Measurements from ENCODE around the gene CST7.

Gene CST7

DNA sequence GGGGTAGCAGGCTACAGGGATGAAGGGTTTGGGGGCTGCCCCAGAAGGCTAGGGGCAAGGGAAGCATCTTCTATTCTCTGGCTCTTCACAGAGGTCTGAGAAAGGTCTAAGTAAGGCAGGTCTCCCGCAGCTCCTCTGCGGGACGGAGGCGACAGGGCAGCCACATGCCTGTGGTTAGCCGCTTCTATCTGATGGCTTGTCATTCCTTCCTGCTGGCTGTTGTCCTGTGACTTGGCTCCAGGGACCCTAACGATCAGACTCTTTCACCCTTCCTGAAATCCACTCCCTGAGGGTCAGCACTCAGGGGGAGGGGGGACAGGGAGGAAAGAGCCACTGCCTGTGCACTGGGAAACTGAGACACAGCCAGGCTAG lies 673 bp downstream of the CST7 start:
- Histone ChIP-seq H3K27me3 (ENCODE audit: control insufficient read depth in 1 of 2, insufficient read depth in 1 of 2, low read length in 2 of 2) (peaks cover 18 to 23% of the 10 kb centered on the region in 2 experiments), H2BK5ac (ENCODE audit: low read depth, low read length, poor library complexity, severe bottlenecking) (no peak overlapping the region), H3K9ac (ENCODE audit: low read length) (no peak overlapping the region), H3K79me1 (replicated peaks; ENCODE audit: low read length, poor library complexity, severe bottlenecking) (no peaks in the 10 kb centered on the region), H3K4me2 (ENCODE audit: low read length, poor library complexity, severe bottlenecking) (no peak overlapping the region), H2AFZ (ENCODE audit: low read depth, low read length) (no peak overlapping the region), H3K9me3 (ENCODE audit: control insufficient read depth, low read length) (no peaks in the 10 kb centered on the region), H4K91ac (ENCODE audit: low read length) (no peak overlapping the region), H2AK5ac (ENCODE audit: low read length, severe bottlenecking) (no peak overlapping the region), H3K23ac (ENCODE audit: low read length in 2 of 2) (no peak overlapping the region), H4K8ac (ENCODE audit: low read length) (no peak overlapping the region), H3K4me3 (ENCODE audit: insufficient read depth in 1 of 2, low read depth in 1 of 2, low read length in 2 of 2) (no peak overlapping the region), H3K4me1 (ENCODE audit: control insufficient read depth, insufficient read depth, low read depth, low read length) (peaks cover 1% of the 10 kb centered on the region), H3K4ac (ENCODE audit: low read depth in 1 of 2, low read length in 2 of 2) (no peak overlapping the region), H2BK12ac (ENCODE audit: low read length in 2 of 2) (no peak overlapping the region), H3K14ac (ENCODE audit: low read length in 2 of 2) (no peak overlapping the region), H3K27ac (ENCODE audit: low read length, poor library complexity, severe bottlenecking) (no peak overlapping the region), H3K36me3 (ENCODE audit: control insufficient read depth in 1 of 2, insufficient read depth in 2 of 2, low read depth in 1 of 2, low read length in 2 of 2) (peaks cover 0 to 14% of the 10 kb centered on the region in 2 experiments), H3K18ac (ENCODE audit: low read depth in 1 of 2, low read length in 2 of 2) (no peak overlapping the region), H2BK120ac (ENCODE audit: low read depth, low read length) (no peak overlapping the region), H2BK15ac (ENCODE audit: low read depth, poor library complexity, severe bottlenecking) (no peak overlapping the region)
- DNase-seq: no peak
- 68% methylated on average over 5 of the region's 6 CpGs for WGBS

DNA sequence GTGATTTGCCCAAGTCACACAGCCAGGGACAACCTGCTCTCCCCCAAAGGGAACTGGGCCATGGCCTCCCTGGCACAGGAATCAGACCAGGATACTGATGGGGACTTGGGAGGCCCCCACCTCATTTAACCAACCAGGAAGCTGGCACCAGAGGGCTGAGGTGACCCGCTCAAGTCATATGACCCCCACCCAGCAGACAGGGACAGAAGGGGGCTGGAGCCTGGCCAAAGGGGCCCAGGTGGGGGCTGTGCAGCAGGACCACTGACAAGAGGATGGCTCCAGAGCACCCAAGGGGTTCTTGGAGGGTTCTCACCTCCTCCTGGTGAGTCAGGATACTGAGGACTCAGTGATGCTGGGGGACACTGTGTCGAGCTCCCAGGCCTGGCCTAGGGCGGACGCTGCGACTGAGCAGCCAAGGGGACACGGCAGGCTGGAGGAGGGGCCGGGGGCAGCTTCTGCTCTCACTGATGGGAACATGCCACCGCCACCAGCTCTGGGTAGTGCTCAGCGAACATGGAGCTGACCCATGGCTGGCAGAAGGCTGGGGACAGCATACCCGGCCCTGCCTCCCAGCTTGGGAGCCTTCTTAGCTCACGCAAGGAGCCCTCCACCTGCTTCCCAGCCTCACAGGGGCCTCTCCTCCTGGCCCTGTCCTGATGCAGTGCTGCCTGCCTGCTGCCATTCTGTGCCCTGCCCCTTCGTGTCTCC lies 1.2 kb downstream of the CST7 start:
- DNase-seq: no peak
- no peak overlapping the region for H2BK5ac ChIP-seq (ENCODE audit: low read depth, low read length, poor library complexity, severe bottlenecking)
- H3K4me3 ChIP-seq (ENCODE audit: insufficient read depth in 1 of 2, low read depth in 1 of 2, low read length in 2 of 2): no peak overlapping the region
- H3K23ac ChIP-seq (ENCODE audit: low read length in 2 of 2): no peak overlapping the region
- no peak overlapping the region for H2BK120ac ChIP-seq (ENCODE audit: low read depth, low read length)
- H3K9me3 ChIP-seq (ENCODE audit: control insufficient read depth, low read length): no peaks in the 10 kb centered on the region
- no peak overlapping the region for H2AK5ac ChIP-seq (ENCODE audit: low read length, severe bottlenecking)
- peaks cover 1% of the 10 kb centered on the region for H3K4me1 ChIP-seq (ENCODE audit: control insufficient read depth, insufficient read depth, low read depth, low read length)
- H3K27ac ChIP-seq (ENCODE audit: low read length, poor library complexity, severe bottlenecking): no peak overlapping the region
- no peak overlapping the region for H3K4me2 ChIP-seq (ENCODE audit: low read length, poor library complexity, severe bottlenecking)
- H4K8ac ChIP-seq (ENCODE audit: low read length): no peak overlapping the region
- 79% methylated on average over 12 of the region's 12 CpGs for WGBS
- H3K14ac ChIP-seq (ENCODE audit: low read length in 2 of 2): peak overlapping the region in 1 of 2 experiments; percentile 18
- no peak overlapping the region for H2BK12ac ChIP-seq (ENCODE audit: low read length in 2 of 2)
- H3K4ac ChIP-seq (ENCODE audit: low read depth in 1 of 2, low read length in 2 of 2): no peak overlapping the region
- no peak overlapping the region for H2AFZ ChIP-seq (ENCODE audit: low read depth, low read length)
- H3K18ac ChIP-seq (ENCODE audit: low read depth in 1 of 2, low read length in 2 of 2): no peak overlapping the region
- no peak overlapping the region for H2BK15ac ChIP-seq (ENCODE audit: low read depth, poor library complexity, severe bottlenecking)
- H3K36me3 ChIP-seq (ENCODE audit: control insufficient read depth in 1 of 2, insufficient read depth in 2 of 2, low read depth in 1 of 2, low read length in 2 of 2): peaks cover 0 to 14% of the 10 kb centered on the region in 2 experiments
- no peak overlapping the region for H4K91ac ChIP-seq (ENCODE audit: low read length)
- H3K27me3 ChIP-seq (ENCODE audit: control insufficient read depth in 1 of 2, insufficient read depth in 1 of 2, low read length in 2 of 2): peaks cover 18 to 23% of the 10 kb centered on the region in 2 experiments
- no peak overlapping the region for H3K9ac ChIP-seq (ENCODE audit: low read length)
- no peaks in the 10 kb centered on the region for H3K79me1 ChIP-seq (replicated peaks; ENCODE audit: low read length, poor library complexity, severe bottlenecking)

DNA sequence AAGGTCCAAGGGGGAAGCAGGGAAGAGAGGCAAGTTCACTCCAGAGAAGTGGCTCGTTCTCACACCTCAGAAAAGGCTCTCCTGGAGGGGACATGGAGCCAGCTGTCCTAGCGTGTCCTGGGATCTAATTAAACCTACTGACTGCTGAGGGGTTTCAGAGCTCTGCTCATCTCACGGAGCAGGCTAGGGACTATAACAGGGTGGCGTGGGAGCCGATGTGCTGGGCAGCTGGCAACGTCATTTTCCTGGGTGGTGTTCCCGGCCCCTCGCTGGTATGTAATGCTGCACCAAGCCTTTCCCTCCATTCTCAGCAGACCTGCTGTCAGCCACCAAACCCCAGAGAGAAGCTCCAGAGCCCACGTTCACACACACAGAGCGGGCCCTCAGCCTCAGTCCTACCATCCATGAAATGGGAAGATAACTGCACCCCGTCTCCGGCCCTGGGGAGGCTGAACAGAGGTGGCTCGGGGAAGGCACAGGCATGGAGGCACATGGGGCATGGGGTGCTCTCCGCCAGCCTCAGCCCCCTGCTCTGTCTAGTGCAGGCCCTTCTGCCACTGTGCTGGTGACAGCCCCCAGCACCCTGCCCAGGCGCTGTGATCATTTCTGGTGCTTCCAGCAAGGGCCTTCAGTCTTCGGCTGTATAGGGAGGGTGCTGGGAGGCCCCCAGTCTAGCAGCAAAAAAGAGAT lies 1.9 kb downstream of the CST7 start:
- Histone ChIP-seq H3K9me3 (ENCODE audit: control insufficient read depth, low read length) (no peaks in the 10 kb centered on the region), H3K79me1 (replicated peaks; ENCODE audit: low read length, poor library complexity, severe bottlenecking) (no peaks in the 10 kb centered on the region), H3K18ac (ENCODE audit: low read depth in 1 of 2, low read length in 2 of 2) (no peak overlapping the region), H3K27ac (ENCODE audit: low read length, poor library complexity, severe bottlenecking) (no peak overlapping the region), H3K27me3 (ENCODE audit: control insufficient read depth in 1 of 2, insufficient read depth in 1 of 2, low read length in 2 of 2) (peaks cover 18 to 23% of the 10 kb centered on the region in 2 experiments), H3K4me2 (ENCODE audit: low read length, poor library complexity, severe bottlenecking) (no peak overlapping the region), H3K23ac (ENCODE audit: low read length in 2 of 2) (no peak overlapping the region), H2AK5ac (ENCODE audit: low read length, severe bottlenecking) (no peak overlapping the region), H3K4me3 (ENCODE audit: insufficient read depth in 1 of 2, low read depth in 1 of 2, low read length in 2 of 2) (no peak overlapping the region), H2BK5ac (ENCODE audit: low read depth, low read length, poor library complexity, severe bottlenecking) (no peak overlapping the region), H3K14ac (ENCODE audit: low read length in 2 of 2) (no peak overlapping the region), H2AFZ (ENCODE audit: low read depth, low read length) (no peak overlapping the region), H4K8ac (ENCODE audit: low read length) (no peak overlapping the region), H4K91ac (ENCODE audit: low read length) (no peak overlapping the region), H3K36me3 (ENCODE audit: control insufficient read depth in 1 of 2, insufficient read depth in 2 of 2, low read depth in 1 of 2, low read length in 2 of 2) (peaks cover 0 to 19% of the 10 kb centered on the region in 2 experiments), H3K9ac (ENCODE audit: low read length) (no peak overlapping the region), H2BK15ac (ENCODE audit: low read depth, poor library complexity, severe bottlenecking) (no peak overlapping the region), H3K4ac (ENCODE audit: low read depth in 1 of 2, low read length in 2 of 2) (no peak overlapping the region), H2BK12ac (ENCODE audit: low read length in 2 of 2) (no peak overlapping the region), H3K4me1 (ENCODE audit: control insufficient read depth, insufficient read depth, low read depth, low read length) (peaks cover 1% of the 10 kb centered on the region), H2BK120ac (ENCODE audit: low read depth, low read length) (no peak overlapping the region)
- WGBS: 83% methylated on average over 16 of the region's 16 CpGs
- DNase-seq: no peak

DNA sequence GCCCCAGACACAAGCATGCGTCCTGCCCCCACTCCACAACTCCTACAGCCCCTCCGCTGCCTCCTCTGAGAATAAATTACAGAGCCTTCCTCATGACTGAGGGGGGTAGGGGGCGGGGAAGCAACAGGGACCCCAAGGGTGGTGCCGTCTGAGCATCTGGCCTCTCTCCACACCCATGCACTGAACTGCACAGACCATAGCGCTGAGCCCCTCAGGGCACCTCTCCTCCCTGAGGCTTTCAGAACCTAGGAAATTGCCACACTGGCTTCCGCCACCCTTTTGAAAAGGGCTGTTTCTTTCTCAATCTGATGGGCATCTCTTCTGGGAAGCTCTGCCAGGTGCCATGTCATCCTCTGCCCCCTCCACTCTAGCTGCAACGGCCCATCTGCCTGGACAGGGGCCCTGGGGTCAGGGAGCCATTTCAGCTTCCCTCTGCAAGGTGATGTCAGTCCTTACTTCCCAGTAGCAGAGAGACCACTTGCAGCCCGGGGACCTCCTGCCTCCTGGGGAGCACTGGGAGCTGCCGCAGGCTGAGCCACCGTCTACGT lies 2.5 kb downstream of the CST7 start:
- no peak overlapping the region for H2AFZ ChIP-seq (ENCODE audit: low read depth, low read length)
- peaks cover 18 to 23% of the 10 kb centered on the region in 2 experiments for H3K27me3 ChIP-seq (ENCODE audit: control insufficient read depth in 1 of 2, insufficient read depth in 1 of 2, low read length in 2 of 2)
- peaks cover 3 to 25% of the 10 kb centered on the region in 2 experiments for H3K36me3 ChIP-seq (ENCODE audit: control insufficient read depth in 1 of 2, insufficient read depth in 2 of 2, low read depth in 1 of 2, low read length in 2 of 2)
- no peak for DNase-seq
- H3K27ac ChIP-seq (ENCODE audit: low read length, poor library complexity, severe bottlenecking): no peak overlapping the region
- no peaks in the 10 kb centered on the region for H3K9me3 ChIP-seq (ENCODE audit: control insufficient read depth, low read length)
- no peak overlapping the region for H3K23ac ChIP-seq (ENCODE audit: low read length in 2 of 2)
- no peak overlapping the region for H3K9ac ChIP-seq (ENCODE audit: low read length)
- H3K14ac ChIP-seq (ENCODE audit: low read length in 2 of 2): no peak overlapping the region
- H3K18ac ChIP-seq (ENCODE audit: low read depth in 1 of 2, low read length in 2 of 2): no peak overlapping the region
- no peak overlapping the region for H2BK12ac ChIP-seq (ENCODE audit: low read length in 2 of 2)
- no peak overlapping the region for H3K4ac ChIP-seq (ENCODE audit: low read depth in 1 of 2, low read length in 2 of 2)
- H3K4me1 ChIP-seq (ENCODE audit: control insufficient read depth, insufficient read depth, low read depth, low read length): peaks cover 1% of the 10 kb centered on the region
- no peak overlapping the region for H2BK120ac ChIP-seq (ENCODE audit: low read depth, low read length)
- H4K8ac ChIP-seq (ENCODE audit: low read length): no peak overlapping the region
- H3K79me1 ChIP-seq (replicated peaks; ENCODE audit: low read length, poor library complexity, severe bottlenecking): no peaks in the 10 kb centered on the region
- no peak overlapping the region for H2AK5ac ChIP-seq (ENCODE audit: low read length, severe bottlenecking)
- H2BK5ac ChIP-seq (ENCODE audit: low read depth, low read length, poor library complexity, severe bottlenecking): no peak overlapping the region
- 76% methylated on average over 11 of the region's 11 CpGs for WGBS
- H4K91ac ChIP-seq (ENCODE audit: low read length): no peak overlapping the region
- no peak overlapping the region for H3K4me3 ChIP-seq (ENCODE audit: insufficient read depth in 1 of 2, low read depth in 1 of 2, low read length in 2 of 2)
- no peak overlapping the region for H2BK15ac ChIP-seq (ENCODE audit: low read depth, poor library complexity, severe bottlenecking)
- H3K4me2 ChIP-seq (ENCODE audit: low read length, poor library complexity, severe bottlenecking): no peak overlapping the region

All from mesenchymal stem cell (in vitro differentiated cells and primary cell).